HL-60 (cell line): Measurements from ENCODE around the gene ABCD1.

Source experiments
- DNase-seq, 2 experiments: peaks; one replicate each; pipeline ENCODE4 v3.0.0-alpha.2; 2010 to 2020; ENCODE audit warnings: low read depth in 1 of 2, low spot score in 1 of 2
- H3K27ac ChIP-seq: fragments of 250-450 bp; sonication (Bioruptor Pico); replicated peaks from 2 replicates; pipeline ENCODE4 v1.5.1; 2020; ENCODE audit warnings: mild to moderate bottlenecking, moderate library complexity
- H3K27me3 ChIP-seq: fragments of 250-450 bp; sonication (Bioruptor Pico); 2 replicates; pipeline ENCODE4 v1.5.1; 2021; ENCODE audit warnings: mild to moderate bottlenecking, moderate library complexity; ENCODE audit not compliant: insufficient read depth, poor library complexity, severe bottlenecking
- H3K4me3 ChIP-seq: replicated peaks from 2 replicates; pipeline ENCODE4 v1.5.1; 2011; ENCODE audit warnings: mild to moderate bottlenecking, control low read depth, low read length; ENCODE audit not compliant: insufficient read depth
- CTCF ChIP-seq: IDR thresholded peaks from one replicate; pipeline ENCODE4 v1.5.1; 2011; ENCODE audit warnings: low read length, control low read depth, inconsistent platforms; ENCODE audit not compliant: insufficient read depth
- GABPA ChIP-seq: IDR thresholded peaks from 2 replicates; pipeline ENCODE4 v1.6.1; 2012; ENCODE audit warnings: low read depth
- POLR2AphosphoS5 ChIP-seq: IDR thresholded peaks from 2 replicates; pipeline ENCODE4 v1.6.1; 2012; ENCODE audit warnings: low read depth
- REST ChIP-seq: IDR thresholded peaks from 2 replicates; pipeline ENCODE4 v1.6.1; 2012; ENCODE audit warnings: low read depth; ENCODE audit not compliant: insufficient replicate concordance
- SPI1 ChIP-seq: IDR thresholded peaks from 2 replicates; pipeline ENCODE4 v1.6.1; 2012; ENCODE audit warnings: low read depth, mild to moderate bottlenecking, borderline replicate concordance

ABCD1 gene

GRCh38 chrX:153761863-153762262 lies 37.2 kb downstream of the ABCD1 start:
- no peak for DNase-seq

GRCh38 chrX:153762626-153763173 lies 38.0 kb downstream of the ABCD1 start:
- no peak for DNase-seq
- TF ChIP-seq CTCF (no peak), GABPA (no peak), SPI1 (no peak), POLR2AphosphoS5 (no peak), REST (no peak)
- Histone ChIP-seq H3K27me3 (no peaks in the 10 kb centered on the region), H3K4me3 (no peak overlapping the region), H3K27ac (no peak overlapping the region)

More at GRCh38 chrX:153761863-153762262, 37.2 kb downstream of the ABCD1 start:
- TF ChIP-seq POLR2AphosphoS5 (no peak), SPI1 (no peak), CTCF (no peak), REST (no peak), GABPA (no peak)
- H3K27ac ChIP-seq, result no peak overlapping the region
- no peaks in the 10 kb centered on the region for H3K27me3 ChIP-seq
- H3K4me3 ChIP-seq, result no peak overlapping the region

DNA sequence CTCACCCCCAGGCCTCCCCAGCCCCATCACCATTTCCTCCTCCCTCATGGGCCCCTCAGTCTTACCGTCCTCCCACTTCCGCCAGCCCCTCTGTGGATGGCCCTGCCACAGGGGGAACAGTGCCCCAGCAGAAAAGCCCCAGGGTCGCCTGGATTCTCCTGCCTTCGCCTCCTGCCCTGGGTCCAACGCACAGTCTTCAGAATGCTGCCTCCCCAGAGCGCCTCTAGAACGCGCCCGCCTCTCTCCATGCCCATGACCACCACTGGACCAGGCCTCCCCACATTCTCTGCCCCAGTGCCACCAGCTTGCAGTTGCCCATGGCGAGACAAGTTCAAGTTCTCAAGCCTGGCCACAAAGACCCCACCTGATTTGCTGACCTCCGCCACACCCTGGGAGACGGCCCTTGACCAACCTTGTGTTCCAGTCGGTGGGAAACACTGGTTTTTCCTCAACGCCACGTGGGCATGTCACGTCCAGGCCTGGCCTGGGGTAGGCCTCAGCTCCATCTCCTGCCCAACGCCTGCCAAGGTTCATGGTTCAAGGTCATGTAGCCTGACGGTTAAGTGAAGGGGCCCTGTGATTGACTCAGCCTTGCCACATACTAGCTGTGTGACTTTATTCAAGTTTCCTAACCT lies 38.8 kb downstream of the ABCD1 start:
- DNase-seq, result no peak
- TF ChIP-seq POLR2AphosphoS5, result no peak
- no peak for TF ChIP-seq SPI1
- no peak for TF ChIP-seq REST

More for the DNA sequence above, 38.8 kb downstream of the ABCD1 start:
- no peaks in the 10 kb centered on the region for H3K27me3 ChIP-seq
- H3K27ac ChIP-seq, result no peak overlapping the region
- no peak overlapping the region for H3K4me3 ChIP-seq
